OCI-LY7 (cell line): Measurements from ENCODE around the gene TAPT1. TPM values are rescaled to one million over a fixed set of nuclear protein-coding genes. Genes with fewer than 3 reads are reported as not detected.

Experiments used
- BruUV-seq: library from RNA; stranded (reverse); fragments of 400-500 nt; replicated peaks from 2 replicates; lab custom pipeline; 2021; lab: Mats Ljungman, UMichigan
- CTCF ChIA-PET: fragments of 300-600 bp; sonication (Branson Sonifier 250); formaldehyde crosslinking; loops from one replicate; lab custom pipeline; 2022; ENCODE audit warnings: antibody characterized with exemption; ENCODE audit not compliant: unreplicated experiment; lab: Charles Lee
- POLR2A ChIA-PET: fragments of 300-600 bp; sonication (Branson Sonifier 250); formaldehyde crosslinking; loops from one replicate; lab custom pipeline; 2022; ENCODE audit warnings: antibody characterized with exemption; lab: Charles Lee
- DNase-seq: peaks from one replicate; pipeline ENCODE4 v3.0.0-alpha.2; 2015; ENCODE audit warnings: low spot score
- H2AFZ ChIP-seq: fragments of 200-600 bp; sonication (generic), shearing (Covaris generic); 2 replicates; pipeline ENCODE4 v1.6.1; 2014; ENCODE audit warnings: mild to moderate bottlenecking, antibody characterized with exemption, low read length, moderate library complexity
- H3K27ac ChIP-seq: fragments of 200-600 bp; sonication (generic); 2 replicates; pipeline ENCODE4 v1.5.1; 2014; ENCODE audit warnings: mixed run types, low read depth, mild to moderate bottlenecking, moderate library complexity, low read length, inconsistent platforms; ENCODE audit not compliant: poor library complexity, severe bottlenecking
- H3K36me3 ChIP-seq: fragments of 200-600 bp; sonication (generic); 2 replicates; pipeline ENCODE4 v1.6.1; 2014; ENCODE audit warnings: mild to moderate bottlenecking, antibody characterized with exemption, low read length, moderate library complexity, mixed read lengths; ENCODE audit not compliant: insufficient read depth
- H3K4me1 ChIP-seq: fragments of 200-600 bp; sonication (generic); 2 replicates; pipeline ENCODE4 v1.5.1; 2014; ENCODE audit warnings: mild to moderate bottlenecking, low read length; ENCODE audit not compliant: insufficient read depth, poor library complexity, severe bottlenecking
- H3K4me2 ChIP-seq: fragments of 200-600 bp; sonication (generic); 2 replicates; pipeline ENCODE4 v1.6.1; 2014; ENCODE audit warnings: mild to moderate bottlenecking, low read length
- H3K4me3 ChIP-seq: fragments of 200-600 bp; sonication (generic); 2 replicates; pipeline ENCODE4 v1.5.1; 2014; ENCODE audit warnings: mild to moderate bottlenecking, low read depth, low read length; ENCODE audit not compliant: poor library complexity, severe bottlenecking
- H3K79me2 ChIP-seq: fragments of 200-600 bp; sonication (generic); 2 replicates; pipeline ENCODE4 v1.6.1; 2016; ENCODE audit warnings: low read depth, mild to moderate bottlenecking, low read length, moderate library complexity, mixed read lengths; ENCODE audit not compliant: insufficient read depth
- H3K9me2 ChIP-seq: fragments of 200-600 bp; sonication (generic); 2 replicates; pipeline ENCODE4 v1.6.1; 2016; ENCODE audit warnings: mild to moderate bottlenecking, low read length, mixed read lengths; ENCODE audit not compliant: insufficient read depth
- H3K9me3 ChIP-seq: fragments of 200-600 bp; sonication (generic); 2 replicates; pipeline ENCODE4 v1.6.1; 2014; ENCODE audit warnings: mild to moderate bottlenecking, mixed run types, low read length, mixed read lengths
- H4K20me1 ChIP-seq: fragments of 200-600 bp; sonication (generic); 2 replicates; pipeline ENCODE4 v1.6.1; 2014; ENCODE audit warnings: mild to moderate bottlenecking, antibody characterized with exemption, low read length, moderate library complexity, mixed read lengths; ENCODE audit not compliant: insufficient read depth
- CTCF ChIP-seq: fragments of 200-600 bp; sonication (generic); conservative IDR thresholded peaks from 2 replicates; pipeline ENCODE4 v1.5.1; 2014; ENCODE audit warnings: mild to moderate bottlenecking, antibody characterized with exemption, low read length, moderate library complexity, mixed read lengths
- EZH2phosphoT487 ChIP-seq: fragments of 200-600 bp; sonication (generic); IDR thresholded peaks from 2 replicates; pipeline ENCODE4 v1.6.1; 2018; ENCODE audit warnings: low read depth, borderline replicate concordance, mild to moderate bottlenecking, mixed run types, antibody characterized with exemption, low read length, moderate library complexity, mixed read lengths
- intact Hi-C: fragments of 100-400 bp; cut with micrococcal nuclease; formaldehyde crosslinking; loops from one replicate; pipeline ENCODE4 v1.10.0; 2022; ENCODE audit not compliant: unreplicated experiment
- total RNA-seq, 2 experiments: library from RNA; depleted of rRNA in 1 of 2; stranded (reverse); fragments of >200 nt in 1 of 2; shearing (Covaris generic) in 1 of 2; gene quantifications; 2 replicates each; pipeline ENCODE4 v1.2.3, GENCODE V29; 2014 to 2022

Gene TAPT1
- total RNA-seq, 2 experiments from 2014 or later: 34.3 to 66.6 TPM

DNA sequence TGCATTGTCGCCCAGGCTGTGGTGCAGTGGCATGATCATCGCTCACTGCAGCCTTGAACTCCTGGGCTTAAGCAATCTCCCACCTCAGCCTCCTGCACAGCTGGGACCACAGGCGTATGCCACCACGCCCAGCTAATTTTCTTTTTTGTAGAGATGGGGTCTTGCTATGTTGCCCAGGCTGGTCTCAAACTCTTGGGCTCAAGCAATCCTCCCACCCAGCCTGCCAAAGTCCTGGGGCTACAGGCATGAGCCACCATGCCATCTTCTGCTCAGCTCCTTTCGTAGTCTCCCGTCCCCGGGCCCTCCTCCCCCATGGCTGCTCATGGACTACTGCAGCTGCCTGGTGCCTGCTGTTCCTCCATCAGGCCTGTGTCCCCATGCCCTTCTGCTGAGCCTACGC is 58.1 kb downstream of the TAPT1 start:
- DNase-seq: no peak
- ChIA-PET POLR2A (no interaction called here), CTCF (no interaction called here)
- Histone ChIP-seq H3K9me2 (no peaks in the 10 kb centered on the region), H2AFZ (no peak overlapping the region), H3K4me1 (peaks cover 10% of the 10 kb centered on the region), H3K36me3 (peaks cover 79% of the 10 kb centered on the region), H3K4me2 (no peak overlapping the region), H4K20me1 (no peaks in the 10 kb centered on the region), H3K9me3 (no peaks in the 10 kb centered on the region), H3K27ac (no peak overlapping the region), H3K4me3 (no peak overlapping the region), H3K79me2 (no peaks in the 10 kb centered on the region)
- intact Hi-C loops: no loop called here
- BruUV-seq: no TSS peak
- TF ChIP-seq EZH2phosphoT487 (no peak), CTCF (no peak)

GRCh38 chr4:16165931-16166330 is 60.3 kb downstream of the TAPT1 start:
- intact Hi-C loops: no loop called here
- no peaks in the 10 kb centered on the region for H3K9me2 ChIP-seq
- H3K9me3 ChIP-seq: no peaks in the 10 kb centered on the region
- H3K4me1 ChIP-seq: no peaks in the 10 kb centered on the region
- H3K36me3 ChIP-seq: peaks cover 77% of the 10 kb centered on the region
- DNase-seq: no peak
- no peak overlapping the region for H3K4me3 ChIP-seq
- no peaks in the 10 kb centered on the region for H3K79me2 ChIP-seq
- H4K20me1 ChIP-seq: no peaks in the 10 kb centered on the region
- ChIA-PET POLR2A (no interaction called here), CTCF (no interaction called here)
- no peak overlapping the region for H3K4me2 ChIP-seq
- no peak overlapping the region for H3K27ac ChIP-seq
- BruUV-seq: no TSS peak
- TF ChIP-seq CTCF: no peak
- H2AFZ ChIP-seq: no peak overlapping the region

- Histone ChIP-seq H4K20me1 (no peaks in the 10 kb centered on the region), H3K9me2 (no peaks in the 10 kb centered on the region), H3K36me3 (peaks cover 64% of the 10 kb centered on the region), H3K4me1 (no peaks in the 10 kb centered on the region), H3K9me3 (no peaks in the 10 kb centered on the region), H3K4me3 (no peak overlapping the region), H3K79me2 (no peaks in the 10 kb centered on the region), H2AFZ (no peak overlapping the region), H3K27ac (no peak overlapping the region), H3K4me2 (no peak overlapping the region)
- intact Hi-C loops: no loop called here
- ChIA-PET CTCF (no interaction called here), POLR2A (no interaction called here)
- DNase-seq: no peak
- BruUV-seq: no TSS peak
- TF ChIP-seq EZH2phosphoT487: no peak
- no peak for TF ChIP-seq CTCF
Measured at GRCh38 chr4:16162891-16163290, 63.4 kb downstream of the TAPT1 start.
